CD4-positive, alpha-beta memory T cell (primary cell): ENCODE measurements around the gene UST. TPM values are rescaled to one million over a fixed set of nuclear protein-coding genes. Genes with fewer than 3 reads are reported as not detected.
A peak's percentile ranks its signal among the peaks of the same experiment; 100 is the strongest.

ENCODE experiments used
- CTCF ChIA-PET: fragments of 350-600 bp; sonication (Branson Sonifier 250); formaldehyde crosslinking; loops from one replicate; lab custom pipeline; 2021; ENCODE audit warnings: inconsistent platforms; ENCODE audit not compliant: partially characterized antibody; lab: Charles Lee
- POLR2A ChIA-PET: fragments of 350-600 bp; sonication (Branson Sonifier 250); formaldehyde crosslinking; loops from one replicate; lab custom pipeline; 2021; ENCODE audit not compliant: partially characterized antibody; lab: Charles Lee
- DNase-seq, 5 donors: peaks; one replicate each; pipeline versions ENCODE4 v3.0.0 to v3.0.0-alpha.2; 2020 to 2022; ENCODE audit warnings: mixed read lengths in 1 of 5
- H3K27ac ChIP-seq: one replicate; pipeline ENCODE4 v1.7.0; 2013; ENCODE audit warnings: low read depth, low read length
- H3K27me3 ChIP-seq: 2 replicates; pipeline ENCODE4 v1.7.0; 2013; ENCODE audit warnings: mild to moderate bottlenecking, low read length, moderate library complexity; ENCODE audit not compliant: insufficient read depth
- H3K36me3 ChIP-seq: 2 replicates; pipeline ENCODE4 v1.7.0; 2013; ENCODE audit warnings: mild to moderate bottlenecking, low read length, moderate library complexity; ENCODE audit not compliant: insufficient read depth
- H3K4me1 ChIP-seq: 2 replicates; pipeline ENCODE4 v1.7.0; 2013; ENCODE audit warnings: mild to moderate bottlenecking, low read length, moderate library complexity; ENCODE audit not compliant: insufficient read depth
- H3K4me3 ChIP-seq, 2 donors: one replicate each; pipeline ENCODE4 v1.7.0; 2013; ENCODE audit warnings: low read length in 2 of 2, mild to moderate bottlenecking in 1 of 2
- H3K9me3 ChIP-seq, 2 donors: one replicate each; pipeline ENCODE4 v1.7.0; 2013; ENCODE audit warnings: low read length in 2 of 2, control low read depth in 1 of 2; ENCODE audit not compliant: control insufficient read depth in 1 of 2
- H3K27ac Mint-ChIP-seq, 7 donors: one replicate each; pipeline ENCODE4 v1.8.0; 2020 to 2021; ENCODE audit warnings: mixed read lengths in 7 of 7, mild to moderate bottlenecking in 6 of 7, inconsistent platforms in 3 of 7, moderate library complexity in 3 of 7
- H3K27me3 Mint-ChIP-seq, 2 donors: one replicate each; pipeline ENCODE4 v1.8.0; 2020 to 2021; ENCODE audit warnings: mixed read lengths in 2 of 2
- H3K36me3 Mint-ChIP-seq, 2 donors: one replicate each; pipeline ENCODE4 v1.8.0; 2020 to 2021; ENCODE audit warnings: mixed read lengths in 2 of 2, inconsistent platforms in 1 of 2, mild to moderate bottlenecking in 1 of 2
- H3K4me1 Mint-ChIP-seq, 4 donors: one replicate each; pipeline ENCODE4 v1.8.0; 2020 to 2021; ENCODE audit warnings: mixed read lengths in 4 of 4, mild to moderate bottlenecking in 1 of 4
- H3K4me3 Mint-ChIP-seq, 8 donors: one replicate each; pipeline ENCODE4 v1.8.0; 2020 to 2021; ENCODE audit warnings: mixed read lengths in 8 of 8, mild to moderate bottlenecking in 7 of 8, moderate library complexity in 6 of 8, inconsistent platforms in 3 of 8
- H3K9me3 Mint-ChIP-seq, 8 donors: one replicate each; pipeline ENCODE4 v1.8.0; 2020 to 2021; ENCODE audit warnings: mixed read lengths in 8 of 8, mild to moderate bottlenecking in 5 of 8, inconsistent platforms in 3 of 8, moderate library complexity in 1 of 8
- intact Hi-C: fragments of 100-400 bp; cut with micrococcal nuclease; formaldehyde crosslinking; loops from one replicate; pipeline ENCODE4 v1.15.1; 2023
- polyA plus RNA-seq, 2 donors: library from polyadenylated mRNA; unstranded; fragments of 300-500 nt; fragmentation: Illumina TruSeq; gene quantifications; one replicate each; pipeline ENCODE4 v1.2.3, GENCODE V29; 2021
- total RNA-seq, 2 experiments: library from RNA; stranded (reverse); gene quantifications; one replicate each; pipeline ENCODE4 v1.2.3, GENCODE V29; 2021

Gene UST
- total and polyA plus RNA-seq, 4 experiments from 2014 or later, result 2.2 to 7.6 (median 5.1) TPM

GRCh38 chr6:148985499-148985898, 238.7 kb downstream of the UST start:
- intact Hi-C loops, result no loop called here
- Mint-ChIP-seq H3K27ac (no peak overlapping the region), H3K4me1 (peaks cover 0 to 8% (median 3%) of the 10 kb centered on the region in 4 donors), H3K9me3 (peaks cover 0 to 4% (median 0%) of the 10 kb centered on the region in 8 donors), H3K36me3 (peaks cover 18 to 20% of the 10 kb centered on the region in 2 donors), H3K27me3 (no peaks in the 10 kb centered on the region), H3K4me3 (no peak overlapping the region)
- Histone ChIP-seq H3K9me3 (no peaks in the 10 kb centered on the region), H3K27ac (no peak overlapping the region), H3K4me1 (no peaks in the 10 kb centered on the region), H3K27me3 (no peaks in the 10 kb centered on the region), H3K36me3 (no peaks in the 10 kb centered on the region), H3K4me3 (no peak overlapping the region)
- CTCF ChIA-PET, result no interaction called here
- POLR2A ChIA-PET, result no interaction called here
- DNase-seq, result no peak

GRCh38 chr6:148986608-148987007, 239.8 kb downstream of the UST start:
- no peaks in the 10 kb centered on the region for H3K36me3 ChIP-seq
- H3K27me3 ChIP-seq, result no peaks in the 10 kb centered on the region
- DNase-seq, result no peak
- peaks cover 0 to 4% (median 0%) of the 10 kb centered on the region in 8 donors for H3K9me3 Mint-ChIP-seq
- no peak overlapping the region for H3K27ac Mint-ChIP-seq
- H3K4me1 ChIP-seq, result no peaks in the 10 kb centered on the region
- H3K4me3 ChIP-seq, result no peak overlapping the region
- no peak overlapping the region for H3K27ac ChIP-seq
- peaks cover 15 to 25% of the 10 kb centered on the region in 2 donors for H3K36me3 Mint-ChIP-seq
- no peaks in the 10 kb centered on the region for H3K9me3 ChIP-seq
- H3K4me3 Mint-ChIP-seq, result no peak overlapping the region
- H3K27me3 Mint-ChIP-seq, result no peaks in the 10 kb centered on the region
- intact Hi-C loops, result no loop called here
- ChIA-PET CTCF (no interaction called here), POLR2A (no interaction called here)
- peaks cover 0 to 4% (median 2%) of the 10 kb centered on the region in 4 donors for H3K4me1 Mint-ChIP-seq

GRCh38 chr6:148987982-148988381, 241.2 kb downstream of the UST start:
- ChIA-PET CTCF (interaction anchor here (1.1 kb wide), 1 partner anchor 16 kb away, joined by 4 read pairs; no protein-coding TSS in a partner anchor), POLR2A (no interaction called here)
- no peak for DNase-seq
- Histone ChIP-seq H3K4me1 (no peaks in the 10 kb centered on the region), H3K9me3 (no peaks in the 10 kb centered on the region), H3K27ac (no peak overlapping the region), H3K36me3 (no peaks in the 10 kb centered on the region), H3K27me3 (no peaks in the 10 kb centered on the region), H3K4me3 (no peak overlapping the region)
- peaks cover 23 to 30% of the 10 kb centered on the region in 2 donors for H3K36me3 Mint-ChIP-seq
- peaks cover 0 to 4% (median 2%) of the 10 kb centered on the region in 4 donors for H3K4me1 Mint-ChIP-seq
- no peak overlapping the region for H3K4me3 Mint-ChIP-seq
- peak overlapping the region in 1 of 7 donors; percentile 38 for H3K27ac Mint-ChIP-seq
- peaks cover 0 to 4% (median 0%) of the 10 kb centered on the region in 8 donors for H3K9me3 Mint-ChIP-seq
- no peaks in the 10 kb centered on the region for H3K27me3 Mint-ChIP-seq
- intact Hi-C loops, result no loop called here

GRCh38 chr6:148989585-148989984, 242.8 kb downstream of the UST start:
- Mint-ChIP-seq H3K36me3 (peaks cover 23 to 33% of the 10 kb centered on the region in 2 donors), H3K27ac (no peak overlapping the region), H3K27me3 (no peaks in the 10 kb centered on the region), H3K4me3 (no peak overlapping the region), H3K9me3 (peaks cover 0 to 4% (median 0%) of the 10 kb centered on the region in 8 donors), H3K4me1 (peaks cover 0 to 4% (median 2%) of the 10 kb centered on the region in 4 donors)
- Histone ChIP-seq H3K9me3 (no peaks in the 10 kb centered on the region), H3K4me3 (no peak overlapping the region), H3K27ac (no peak overlapping the region), H3K27me3 (no peaks in the 10 kb centered on the region), H3K36me3 (no peaks in the 10 kb centered on the region), H3K4me1 (no peaks in the 10 kb centered on the region)
- CTCF ChIA-PET, result no interaction called here
- intact Hi-C loops, result no loop called here
- DNase-seq, result no peak
- POLR2A ChIA-PET, result no interaction called here

- CTCF ChIA-PET, result no interaction called here
- intact Hi-C loops, result no loop called here
- Mint-ChIP-seq H3K9me3 (peaks cover 0 to 4% (median 0%) of the 10 kb centered on the region in 8 donors), H3K4me1 (peaks cover 0 to 4% (median 2%) of the 10 kb centered on the region in 4 donors), H3K4me3 (no peak overlapping the region), H3K27me3 (no peaks in the 10 kb centered on the region), H3K36me3 (peaks cover 26 to 31% of the 10 kb centered on the region in 2 donors), H3K27ac (no peak overlapping the region)
- Histone ChIP-seq H3K27me3 (no peaks in the 10 kb centered on the region), H3K4me3 (no peak overlapping the region), H3K4me1 (no peaks in the 10 kb centered on the region), H3K9me3 (no peaks in the 10 kb centered on the region), H3K27ac (no peak overlapping the region), H3K36me3 (no peaks in the 10 kb centered on the region)
- DNase-seq, result no peak
- POLR2A ChIA-PET, result no interaction called here
Measured at GRCh38 chr6:148990403-148990802, 243.6 kb downstream of the UST start.

GRCh38 chr6:148996815-148997214, 250.0 kb downstream of the UST start:
- no peaks in the 10 kb centered on the region for H3K27me3 Mint-ChIP-seq

GRCh38 chr6:148997865-148998264, 251.0 kb downstream of the UST start:
- intact Hi-C loops, result no loop called here
- no peak overlapping the region for H3K4me3 Mint-ChIP-seq
- Histone ChIP-seq H3K36me3 (no peaks in the 10 kb centered on the region), H3K27ac (no peak overlapping the region), H3K4me3 (no peak overlapping the region), H3K9me3 (peaks cover 0 to 6% of the 10 kb centered on the region in 2 donors), H3K4me1 (peaks cover 13% of the 10 kb centered on the region), H3K27me3 (no peaks in the 10 kb centered on the region)
- no peak overlapping the region for H3K27ac Mint-ChIP-seq
- H3K27me3 Mint-ChIP-seq, result no peaks in the 10 kb centered on the region
- H3K9me3 Mint-ChIP-seq, result peaks cover 0 to 19% (median 15%) of the 10 kb centered on the region in 8 donors
- H3K4me1 Mint-ChIP-seq, result peaks cover 15 to 24% (median 19%) of the 10 kb centered on the region in 4 donors
- ChIA-PET CTCF (no interaction called here), POLR2A (no interaction called here)
- no peak for DNase-seq
- peaks cover 14 to 15% of the 10 kb centered on the region in 2 donors for H3K36me3 Mint-ChIP-seq

More at GRCh38 chr6:148996815-148997214, 250.0 kb downstream of the UST start:
- intact Hi-C loops, result no loop called here
- Mint-ChIP-seq H3K4me1 (peaks cover 15 to 24% (median 19%) of the 10 kb centered on the region in 4 donors), H3K27ac (peak overlapping the region in 3 of 7 donors; percentile 1 to 40 (median 25)), H3K4me3 (no peak overlapping the region), H3K9me3 (peaks cover 0 to 19% (median 15%) of the 10 kb centered on the region in 8 donors), H3K36me3 (peaks cover 19 to 22% of the 10 kb centered on the region in 2 donors)
- POLR2A ChIA-PET, result interaction anchor here (0.6 kb wide), 1 partner anchor 699 kb away, joined by 4 read pairs; no protein-coding TSS in a partner anchor
- Histone ChIP-seq H3K27me3 (no peaks in the 10 kb centered on the region), H3K4me3 (no peak overlapping the region), H3K27ac (no peak overlapping the region), H3K4me1 (peaks cover 13% of the 10 kb centered on the region), H3K36me3 (no peaks in the 10 kb centered on the region), H3K9me3 (peaks cover 0 to 6% of the 10 kb centered on the region in 2 donors)
- CTCF ChIA-PET, result no interaction called here
- no peak for DNase-seq
